Prostate gland (tissue), 2 donors: ENCODE data around the gene S1PR4.

Experiments used
- POLR2A ChIP-seq: fragments of 450-650 bp; IDR thresholded peaks from one replicate; pipeline ENCODE4 v1.6.1; 2016; ENCODE audit warnings: antibody characterized with exemption, mild to moderate bottlenecking
- TF ChIP-seq, protein P1 (sequence below), 4 experiments: fragments of 200-600 bp in 2 of 4; fragments of 450-650 bp in 2 of 4; sonication (generic) in 2 of 4; IDR thresholded peaks; 1 replicate in 3 of 4; 2 replicates in 1 of 4; pipeline ENCODE4 v1.5.1; 2016 to 2019; ENCODE audit warnings: antibody characterized with exemption in 4 of 4, mild to moderate bottlenecking in 2 of 4, moderate library complexity in 2 of 4

DNA sequence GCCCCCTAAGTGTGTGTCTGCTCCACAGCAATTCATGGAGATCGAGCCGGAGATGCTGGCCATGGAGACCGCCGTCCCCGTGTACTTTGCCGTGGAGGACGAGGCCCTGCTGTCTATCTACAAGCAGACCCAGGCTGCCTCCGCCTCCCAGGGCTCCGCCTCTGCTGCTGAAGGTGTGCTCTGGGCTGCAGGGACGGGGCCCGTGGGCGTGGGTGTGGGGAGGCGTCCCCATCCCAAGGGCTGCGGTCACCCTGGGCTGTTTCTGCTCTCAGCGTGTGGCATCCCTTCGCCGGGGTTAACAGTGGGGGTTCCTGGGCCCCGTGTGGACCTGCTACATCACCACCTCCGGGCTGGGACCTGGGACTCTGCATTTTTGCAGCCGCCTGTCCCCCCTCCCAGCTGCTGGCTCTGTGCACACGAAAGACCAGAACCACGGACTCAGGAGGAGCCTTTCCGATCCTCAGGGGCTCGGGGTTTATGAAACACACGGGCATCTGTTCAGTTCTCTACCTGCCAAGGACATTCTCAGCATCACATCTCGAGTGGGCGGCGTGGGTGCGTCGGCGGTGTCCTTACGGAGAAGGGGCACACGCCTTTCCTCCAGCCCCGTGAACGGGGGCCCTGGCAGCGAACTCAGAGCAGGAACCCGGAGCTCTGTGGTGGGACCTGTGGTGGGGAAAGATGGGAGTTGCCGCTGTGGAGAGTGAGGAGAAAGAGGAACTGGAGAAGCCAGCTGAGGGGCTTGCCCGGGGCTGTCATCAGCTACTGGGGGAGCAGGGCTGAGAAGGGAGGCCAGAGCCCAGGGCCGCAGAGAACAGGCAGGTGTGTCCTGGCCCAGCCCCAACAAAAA, 14.9 kb downstream of the S1PR4 start:
- TF ChIP-seq, protein P1, sequence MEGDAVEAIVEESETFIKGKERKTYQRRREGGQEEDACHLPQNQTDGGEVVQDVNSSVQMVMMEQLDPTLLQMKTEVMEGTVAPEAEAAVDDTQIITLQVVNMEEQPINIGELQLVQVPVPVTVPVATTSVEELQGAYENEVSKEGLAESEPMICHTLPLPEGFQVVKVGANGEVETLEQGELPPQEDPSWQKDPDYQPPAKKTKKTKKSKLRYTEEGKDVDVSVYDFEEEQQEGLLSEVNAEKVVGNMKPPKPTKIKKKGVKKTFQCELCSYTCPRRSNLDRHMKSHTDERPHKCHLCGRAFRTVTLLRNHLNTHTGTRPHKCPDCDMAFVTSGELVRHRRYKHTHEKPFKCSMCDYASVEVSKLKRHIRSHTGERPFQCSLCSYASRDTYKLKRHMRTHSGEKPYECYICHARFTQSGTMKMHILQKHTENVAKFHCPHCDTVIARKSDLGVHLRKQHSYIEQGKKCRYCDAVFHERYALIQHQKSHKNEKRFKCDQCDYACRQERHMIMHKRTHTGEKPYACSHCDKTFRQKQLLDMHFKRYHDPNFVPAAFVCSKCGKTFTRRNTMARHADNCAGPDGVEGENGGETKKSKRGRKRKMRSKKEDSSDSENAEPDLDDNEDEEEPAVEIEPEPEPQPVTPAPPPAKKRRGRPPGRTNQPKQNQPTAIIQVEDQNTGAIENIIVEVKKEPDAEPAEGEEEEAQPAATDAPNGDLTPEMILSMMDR (IDR thresholded peaks at IDR 0.05) = no peak
- TF ChIP-seq POLR2A = no peak
